Liver (tissue), 9 donors: ENCODE results near the gene DYRK1A. TPM values are rescaled to one million over a fixed set of nuclear protein-coding genes. Genes with fewer than 3 reads are reported as not detected.

ENCODE experiments used
- DNase-seq: peaks from one replicate; pipeline ENCODE4 v3.0.0-alpha.2; 2017; ENCODE audit warnings: low spot score
- H3K27ac ChIP-seq, 2 donors: one replicate each; pipeline ENCODE4 v1.7.0; 2013; ENCODE audit warnings: inconsistent platforms in 2 of 2, low read length in 2 of 2, control low read depth in 1 of 2, low read depth in 1 of 2, mild to moderate bottlenecking in 1 of 2
- H3K27me3 ChIP-seq, 4 donors: one replicate each; pipeline versions ENCODE4 v1.6.1 to v1.7.0; 2013; ENCODE audit warnings: low read length in 3 of 4, inconsistent platforms in 1 of 4, mild to moderate bottlenecking in 1 of 4, moderate library complexity in 1 of 4; ENCODE audit not compliant: control insufficient read depth in 4 of 4, insufficient read depth in 4 of 4
- H3K36me3 ChIP-seq, 4 donors: one replicate each; pipeline versions ENCODE4 v1.6.1 to v1.7.0; 2013; ENCODE audit warnings: low read length in 3 of 4, mild to moderate bottlenecking in 3 of 4, low read depth in 1 of 4, moderate library complexity in 1 of 4; ENCODE audit not compliant: control insufficient read depth in 4 of 4, insufficient read depth in 3 of 4
- H3K4me1 ChIP-seq, 4 donors: one replicate each; pipeline versions ENCODE4 v1.6.1 to v1.7.0; 2013; ENCODE audit warnings: low read length in 3 of 4, mild to moderate bottlenecking in 3 of 4, moderate library complexity in 1 of 4; ENCODE audit not compliant: control insufficient read depth in 4 of 4, insufficient read depth in 4 of 4
- H3K4me3 ChIP-seq, 3 donors: one replicate each; pipeline versions ENCODE4 v1.6.1 to v1.7.0; 2013; ENCODE audit warnings: low read length in 3 of 3, control low read depth in 1 of 3, low read depth in 1 of 3, mild to moderate bottlenecking in 1 of 3
- H3K9ac ChIP-seq, 2 donors: one replicate each; pipeline ENCODE4 v1.7.0; 2013; ENCODE audit warnings: low read length in 2 of 2, mild to moderate bottlenecking in 2 of 2, moderate library complexity in 2 of 2, control low read depth in 1 of 2, low read depth in 1 of 2
- H3K9me3 ChIP-seq, 4 donors: one replicate each; pipeline versions ENCODE4 v1.6.1 to v1.7.0; 2013; ENCODE audit warnings: low read length in 3 of 4; ENCODE audit not compliant: control insufficient read depth in 4 of 4
- EGR1 ChIP-seq, 2 donors: IDR thresholded peaks; 2 replicates each; pipeline ENCODE4 v1.6.1; 2016 to 2018; ENCODE audit warnings: antibody characterized with exemption in 2 of 2, low read depth in 2 of 2
- FOXA1 ChIP-seq: IDR thresholded peaks from 2 replicates; pipeline ENCODE4 v1.6.1; 2016; ENCODE audit warnings: antibody characterized with exemption
- FOXA2 ChIP-seq: IDR thresholded peaks from 2 replicates; pipeline ENCODE4 v1.6.1; 2016; ENCODE audit warnings: antibody characterized with exemption
- GABPA ChIP-seq, 2 donors: IDR thresholded peaks in 1 of 2; conservative IDR thresholded peaks in 1 of 2; 2 replicates each; pipeline ENCODE4 v1.6.1; 2016; ENCODE audit warnings: antibody characterized with exemption in 2 of 2, mild to moderate bottlenecking in 1 of 2, moderate library complexity in 1 of 2
- HNF4A ChIP-seq, 2 donors: conservative IDR thresholded peaks; 2 replicates each; pipeline ENCODE4 v1.6.1; 2016; ENCODE audit warnings: antibody characterized with exemption in 2 of 2, mild to moderate bottlenecking in 2 of 2
- HNF4G ChIP-seq: IDR thresholded peaks from 2 replicates; pipeline ENCODE4 v1.6.1; 2016; ENCODE audit warnings: antibody characterized with exemption
- JUND ChIP-seq, 2 donors: IDR thresholded peaks; 2 replicates each; pipeline ENCODE4 v1.6.1; 2016; ENCODE audit warnings: antibody characterized with exemption in 2 of 2
- NR2F2 ChIP-seq: IDR thresholded peaks from 2 replicates; pipeline ENCODE4 v1.6.1; 2016; ENCODE audit warnings: antibody characterized with exemption
- RAD21 ChIP-seq, 2 donors: IDR thresholded peaks; 2 replicates each; pipeline ENCODE4 v1.6.1; 2016; ENCODE audit warnings: antibody characterized with exemption in 2 of 2, mild to moderate bottlenecking in 2 of 2
- RXRA ChIP-seq, 2 donors: IDR thresholded peaks; 2 replicates each; pipeline ENCODE4 v1.6.1; 2017 to 2018; ENCODE audit warnings: antibody characterized with exemption in 2 of 2, mild to moderate bottlenecking in 1 of 2
- SP1 ChIP-seq: IDR thresholded peaks from 2 replicates; pipeline ENCODE4 v1.6.1; 2018; ENCODE audit warnings: antibody characterized with exemption, mild to moderate bottlenecking
- TAF1 ChIP-seq: conservative IDR thresholded peaks from 2 replicates; pipeline ENCODE4 v1.6.1; 2016; ENCODE audit warnings: antibody characterized with exemption, mild to moderate bottlenecking
- YY1 ChIP-seq: IDR thresholded peaks from 2 replicates; pipeline ENCODE4 v1.6.1; 2016; ENCODE audit warnings: antibody characterized with exemption, mild to moderate bottlenecking
- ZBTB33 ChIP-seq: IDR thresholded peaks from 2 replicates; pipeline ENCODE4 v1.6.1; 2016; ENCODE audit warnings: antibody characterized with exemption
- WGBS: extraction: QIAGEN DNeasy Blood & Tissue Kit; methylation state at CpG from one replicate; pipeline ENCODE4 v1.1.7; 2013; 5-methylcytosine and 5-hydroxymethylcytosine counted together
- polyA plus RNA-seq, 2 donors: library from polyadenylated mRNA; stranded (reverse) in 1 of 2; unstranded in 1 of 2; fragments of 200-250 nt in 1 of 2; fragments of >200 nt in 1 of 2; fragmentation: Nextera tagmentation in 1 of 2; extraction: Ambion mirVana in 1 of 2; gene quantifications; one replicate each; pipeline versions ENCODE4 v1.2.1 to v1.2.3, GENCODE V29; 2013 to 2015
- total RNA-seq, 2 donors: library from RNA; depleted of rRNA; stranded (reverse); fragments of >200 nt; gene quantifications; one replicate each; pipeline ENCODE4 v1.2.3, GENCODE V29; 2014
- TF ChIP-seq, protein P1 (sequence below): IDR thresholded peaks from 2 replicates; pipeline ENCODE4 v1.6.1; 2016; ENCODE audit warnings: antibody characterized with exemption
- TF ChIP-seq, protein P2 (sequence below): IDR thresholded peaks from 2 replicates; pipeline ENCODE4 v1.6.1; 2016; ENCODE audit warnings: antibody characterized with exemption, mild to moderate bottlenecking
- TF ChIP-seq, protein P3 (sequence below): fragments of 150-350 bp; IDR thresholded peaks from 2 replicates; pipeline ENCODE4 v1.5.1; 2017; ENCODE audit warnings: improper control_type of control experiment, low read depth, low read length; ENCODE audit not compliant: missing input control
- TF ChIP-seq, protein P4 (sequence below): IDR thresholded peaks from 2 replicates; pipeline ENCODE4 v1.6.1; 2016; ENCODE audit warnings: antibody characterized with exemption
- donor health status: healthy.
- donor health status: healthy.
- donor health status: healthy.
- donor health status: healthy.
- donor health status: healthy.

DYRK1A gene
- total and polyA plus RNA-seq, 4 donors: 5.1 to 58.3 (median 22.9) TPM

GRCh38 chr21:37566790-37567615 is 200.4 kb downstream of the DYRK1A start:
- Histone ChIP-seq H3K4me3 (no peak overlapping the region), H3K4me1 (peaks cover 9 to 28% (median 21%) of the 10 kb centered on the region in 4 donors), H3K27me3 (no peaks in the 10 kb centered on the region), H3K9ac (no peak overlapping the region), H3K36me3 (no peaks in the 10 kb centered on the region), H3K27ac (no peak overlapping the region), H3K9me3 (no peaks in the 10 kb centered on the region)
- TF ChIP-seq ZBTB33: no peak
- TF ChIP-seq GABPA (IDR thresholded peaks at IDR 0.05 in 1 of 2, conservative IDR thresholded peaks at IDR 0.05 in 1 of 2): no peak
- no peak for TF ChIP-seq NR2F2
- no peak for TF ChIP-seq SP1
- no peak for DNase-seq
- 92% methylated on average over 14 of the region's 14 CpGs for WGBS

- WGBS: 84% methylated on average over 6 of the region's 6 CpGs
- no peak for DNase-seq
- Histone ChIP-seq H3K36me3 (no peaks in the 10 kb centered on the region), H3K4me1 (peaks cover 4 to 24% (median 15%) of the 10 kb centered on the region in 4 donors), H3K27ac (no peak overlapping the region), H3K9me3 (no peaks in the 10 kb centered on the region), H3K27me3 (no peaks in the 10 kb centered on the region), H3K9ac (no peak overlapping the region), H3K4me3 (no peak overlapping the region)
- TF ChIP-seq YY1: no peak
- TF ChIP-seq, protein P1, sequence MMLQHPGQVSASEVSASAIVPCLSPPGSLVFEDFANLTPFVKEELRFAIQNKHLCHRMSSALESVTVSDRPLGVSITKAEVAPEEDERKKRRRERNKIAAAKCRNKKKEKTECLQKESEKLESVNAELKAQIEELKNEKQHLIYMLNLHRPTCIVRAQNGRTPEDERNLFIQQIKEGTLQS: no peak
- no peak for TF ChIP-seq GABPA (IDR thresholded peaks at IDR 0.05 in 1 of 2, conservative IDR thresholded peaks at IDR 0.05 in 1 of 2)
- TF ChIP-seq, protein P2, sequence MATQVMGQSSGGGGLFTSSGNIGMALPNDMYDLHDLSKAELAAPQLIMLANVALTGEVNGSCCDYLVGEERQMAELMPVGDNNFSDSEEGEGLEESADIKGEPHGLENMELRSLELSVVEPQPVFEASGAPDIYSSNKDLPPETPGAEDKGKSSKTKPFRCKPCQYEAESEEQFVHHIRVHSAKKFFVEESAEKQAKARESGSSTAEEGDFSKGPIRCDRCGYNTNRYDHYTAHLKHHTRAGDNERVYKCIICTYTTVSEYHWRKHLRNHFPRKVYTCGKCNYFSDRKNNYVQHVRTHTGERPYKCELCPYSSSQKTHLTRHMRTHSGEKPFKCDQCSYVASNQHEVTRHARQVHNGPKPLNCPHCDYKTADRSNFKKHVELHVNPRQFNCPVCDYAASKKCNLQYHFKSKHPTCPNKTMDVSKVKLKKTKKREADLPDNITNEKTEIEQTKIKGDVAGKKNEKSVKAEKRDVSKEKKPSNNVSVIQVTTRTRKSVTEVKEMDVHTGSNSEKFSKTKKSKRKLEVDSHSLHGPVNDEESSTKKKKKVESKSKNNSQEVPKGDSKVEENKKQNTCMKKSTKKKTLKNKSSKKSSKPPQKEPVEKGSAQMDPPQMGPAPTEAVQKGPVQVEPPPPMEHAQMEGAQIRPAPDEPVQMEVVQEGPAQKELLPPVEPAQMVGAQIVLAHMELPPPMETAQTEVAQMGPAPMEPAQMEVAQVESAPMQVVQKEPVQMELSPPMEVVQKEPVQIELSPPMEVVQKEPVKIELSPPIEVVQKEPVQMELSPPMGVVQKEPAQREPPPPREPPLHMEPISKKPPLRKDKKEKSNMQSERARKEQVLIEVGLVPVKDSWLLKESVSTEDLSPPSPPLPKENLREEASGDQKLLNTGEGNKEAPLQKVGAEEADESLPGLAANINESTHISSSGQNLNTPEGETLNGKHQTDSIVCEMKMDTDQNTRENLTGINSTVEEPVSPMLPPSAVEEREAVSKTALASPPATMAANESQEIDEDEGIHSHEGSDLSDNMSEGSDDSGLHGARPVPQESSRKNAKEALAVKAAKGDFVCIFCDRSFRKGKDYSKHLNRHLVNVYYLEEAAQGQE: no peak
- TF ChIP-seq FOXA1: no peak
- no peak for TF ChIP-seq EGR1 (IDR thresholded peaks at IDR 0.05; ENCODE audit: low read depth in 2 of 2)
- TF ChIP-seq TAF1: no peak
- no peak for TF ChIP-seq ZBTB33
- TF ChIP-seq JUND (IDR thresholded peaks at IDR 0.05): no peak
- TF ChIP-seq FOXA2: no peak
- TF ChIP-seq, protein P3, sequence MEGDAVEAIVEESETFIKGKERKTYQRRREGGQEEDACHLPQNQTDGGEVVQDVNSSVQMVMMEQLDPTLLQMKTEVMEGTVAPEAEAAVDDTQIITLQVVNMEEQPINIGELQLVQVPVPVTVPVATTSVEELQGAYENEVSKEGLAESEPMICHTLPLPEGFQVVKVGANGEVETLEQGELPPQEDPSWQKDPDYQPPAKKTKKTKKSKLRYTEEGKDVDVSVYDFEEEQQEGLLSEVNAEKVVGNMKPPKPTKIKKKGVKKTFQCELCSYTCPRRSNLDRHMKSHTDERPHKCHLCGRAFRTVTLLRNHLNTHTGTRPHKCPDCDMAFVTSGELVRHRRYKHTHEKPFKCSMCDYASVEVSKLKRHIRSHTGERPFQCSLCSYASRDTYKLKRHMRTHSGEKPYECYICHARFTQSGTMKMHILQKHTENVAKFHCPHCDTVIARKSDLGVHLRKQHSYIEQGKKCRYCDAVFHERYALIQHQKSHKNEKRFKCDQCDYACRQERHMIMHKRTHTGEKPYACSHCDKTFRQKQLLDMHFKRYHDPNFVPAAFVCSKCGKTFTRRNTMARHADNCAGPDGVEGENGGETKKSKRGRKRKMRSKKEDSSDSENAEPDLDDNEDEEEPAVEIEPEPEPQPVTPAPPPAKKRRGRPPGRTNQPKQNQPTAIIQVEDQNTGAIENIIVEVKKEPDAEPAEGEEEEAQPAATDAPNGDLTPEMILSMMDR: no peak
- no peak for TF ChIP-seq SP1
- TF ChIP-seq NR2F2: no peak
- TF ChIP-seq HNF4G: no peak
- TF ChIP-seq RAD21 (IDR thresholded peaks at IDR 0.05): no peak
- TF ChIP-seq, protein P4, sequence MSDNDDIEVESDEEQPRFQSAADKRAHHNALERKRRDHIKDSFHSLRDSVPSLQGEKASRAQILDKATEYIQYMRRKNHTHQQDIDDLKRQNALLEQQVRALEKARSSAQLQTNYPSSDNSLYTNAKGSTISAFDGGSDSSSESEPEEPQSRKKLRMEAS: no peak
- TF ChIP-seq RXRA (IDR thresholded peaks at IDR 0.05): no peak
- no peak for TF ChIP-seq HNF4A (conservative IDR thresholded peaks at IDR 0.05)
These were observed 201.8 kb downstream of the DYRK1A start for GRCh38 chr21:37568415-37568814.
